ENCODE measurements around the gene PTBP3.

DNA sequence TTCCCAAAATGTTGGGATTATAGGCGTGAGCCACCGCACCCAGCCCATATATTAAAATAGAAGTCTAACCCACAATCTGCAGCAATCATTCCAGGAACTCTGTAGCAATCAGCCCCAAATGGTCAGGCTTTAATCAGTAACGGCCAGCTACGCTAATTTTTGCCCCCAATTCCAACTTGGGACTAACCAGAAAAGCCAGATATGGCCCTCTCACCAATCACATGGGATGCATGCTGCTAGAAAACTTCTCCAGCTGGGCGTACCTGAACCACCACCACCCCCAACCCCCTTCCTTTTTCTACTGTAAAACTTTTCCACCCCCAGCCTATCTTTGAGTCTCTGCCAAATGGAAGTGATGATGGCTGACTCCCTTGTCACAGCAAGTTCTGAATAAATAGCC lies 162.5 kb downstream of the PTBP3 start:
- TF ChIP-seq TARDBP (IDR thresholded peaks at IDR 0.05) (no peak), L3MBTL2 (conservative IDR thresholded peaks at IDR 0.05) (no peak), SP1 (IDR thresholded peaks at IDR 0.05) (no peak)

All from HEK293T (cell line).